Stimulated activated CD4-positive, alpha-beta T cell treated with anti-CD3 and anti-CD28 coated beads, Interleukin-4, amount 100 ng/mL, for 4 hours (primary cell): Measurements from ENCODE around the gene SLC19A1.

ENCODE experiments used
- DNase-seq, 2 experiments: peaks; one replicate each; pipeline ENCODE4 v3.0.0-alpha.2; 2020

Gene SLC19A1

GRCh38 chr21:45488931-45489721 is 53.1 kb downstream of the SLC19A1 start:
- no peak for DNase-seq

DNA sequence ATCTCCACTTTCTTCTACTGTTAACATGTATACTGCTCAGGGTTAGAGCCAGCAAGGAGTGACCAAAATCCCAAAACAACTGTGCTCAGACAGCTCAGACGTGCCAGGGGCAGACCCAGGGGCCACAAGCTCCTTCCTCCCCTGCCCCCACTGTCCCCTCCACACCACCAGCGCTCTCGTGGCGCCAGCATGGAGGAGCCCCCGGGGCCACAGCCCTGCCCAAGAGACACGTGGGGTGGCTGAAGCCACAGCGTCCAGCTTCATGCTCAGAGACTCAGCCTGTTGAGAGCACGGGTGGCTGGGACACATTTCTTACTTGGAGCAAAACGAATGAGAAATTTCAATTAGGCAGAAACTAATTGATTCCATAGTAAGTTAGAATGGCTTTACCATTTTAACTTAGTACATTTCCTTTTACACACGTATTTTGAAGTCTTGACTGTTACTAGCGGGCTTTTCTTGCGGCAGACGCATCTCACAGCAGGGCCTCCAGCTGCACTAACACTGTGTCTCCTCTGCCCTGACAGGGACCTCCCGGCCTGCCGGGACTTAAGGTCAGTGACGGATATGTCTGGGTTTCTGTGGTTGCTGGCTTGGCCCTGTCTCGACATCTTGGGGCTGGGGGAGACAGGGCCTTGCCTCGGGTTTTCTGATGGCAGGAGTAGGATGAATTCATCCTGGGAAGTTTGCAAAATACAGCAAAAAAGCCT is 54.2 kb downstream of the SLC19A1 start:
- DNase-seq = no peak

DNA sequence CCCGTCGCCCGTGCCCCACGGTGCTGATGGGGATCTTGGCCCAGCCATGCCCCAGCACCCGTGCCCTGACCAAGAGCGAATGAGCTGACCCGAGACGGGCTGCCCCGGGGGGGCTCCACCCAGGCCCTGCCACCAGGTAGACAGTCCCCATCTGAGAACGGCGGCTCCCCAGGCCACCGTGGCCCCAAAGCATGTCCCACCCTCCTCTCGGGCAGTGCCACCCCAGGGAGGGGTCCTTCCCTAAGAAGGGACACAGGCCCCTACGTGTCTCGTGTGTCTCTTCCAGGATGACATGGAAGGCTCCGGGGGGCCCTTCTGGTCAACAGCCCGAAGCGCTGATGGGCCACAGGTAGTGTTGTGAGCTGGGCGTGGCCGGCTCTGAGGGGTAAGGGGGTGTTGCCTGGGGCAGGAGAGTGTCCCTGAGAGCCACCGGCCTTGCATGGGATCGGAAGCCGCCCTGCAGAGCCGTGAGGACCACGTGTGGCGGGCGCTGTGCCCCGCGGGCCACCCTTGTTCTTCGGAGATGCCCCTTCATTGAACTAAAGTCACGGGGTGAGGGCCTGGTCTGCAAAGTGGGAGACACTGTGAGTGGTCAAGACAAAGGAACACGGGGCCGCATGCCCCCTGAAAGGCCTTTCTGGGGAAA is 55.0 kb downstream of the SLC19A1 start:
- DNase-seq = no peak

DNA sequence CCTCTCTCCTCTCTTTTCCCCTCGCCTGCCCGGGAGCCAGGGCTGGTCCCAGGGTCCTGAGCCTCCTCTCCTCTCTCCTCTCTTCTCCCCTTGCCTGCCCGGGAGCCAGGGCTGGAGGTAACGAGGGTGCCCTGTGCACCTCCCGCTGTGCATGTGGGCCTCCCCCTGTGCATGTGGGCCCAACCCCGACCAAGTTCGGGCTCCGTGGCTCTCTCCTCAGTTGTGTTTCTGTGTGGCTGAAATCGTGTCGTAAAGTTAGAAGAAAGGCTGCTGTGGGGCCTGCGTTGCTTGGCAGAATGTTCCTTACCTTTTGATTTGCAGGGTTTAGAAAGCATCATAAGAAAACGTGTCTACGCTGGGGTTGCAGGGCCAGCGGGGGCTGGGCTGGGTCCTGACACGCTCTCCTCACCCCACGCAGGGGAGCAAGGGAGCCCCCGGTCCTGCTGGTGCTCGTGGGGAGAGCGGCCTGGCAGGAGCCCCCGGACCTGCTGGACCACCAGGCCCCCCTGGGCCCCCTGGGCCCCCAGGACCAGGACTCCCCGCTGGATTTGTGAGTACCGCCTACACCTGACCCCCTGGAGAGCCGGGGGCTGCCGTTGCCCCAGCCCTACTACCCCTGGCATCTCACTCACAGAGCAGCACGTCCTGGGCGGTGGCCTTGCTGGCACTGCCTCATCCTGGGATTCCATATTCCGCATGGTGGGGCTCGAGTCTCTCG is 55.6 kb downstream of the SLC19A1 start:
- no peak for DNase-seq

GRCh38 chr21:45485686-45486442 is 56.4 kb downstream of the SLC19A1 start:
- DNase-seq = no peak

DNA sequence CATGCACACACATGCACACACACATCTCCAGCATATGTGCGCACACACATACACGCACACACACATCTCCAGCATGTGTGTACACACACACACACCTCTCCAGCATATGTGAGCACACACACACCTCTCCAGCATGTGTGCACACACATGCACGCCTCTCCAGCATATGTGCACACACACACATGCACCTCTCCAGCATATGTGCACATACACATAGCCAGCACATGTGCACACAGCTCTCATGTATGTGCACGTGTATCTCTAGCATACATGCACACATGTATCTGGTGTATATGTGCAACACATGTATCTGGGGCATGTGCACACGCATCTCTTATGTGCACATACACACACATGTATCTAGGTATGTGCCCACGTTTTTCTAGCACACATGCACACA is 57.9 kb downstream of the SLC19A1 start:
- no peak for DNase-seq

GRCh38 chr21:45482899-45483821 is 59.1 kb downstream of the SLC19A1 start:
- peak; percentile 33 to 34 for DNase-seq

DNA sequence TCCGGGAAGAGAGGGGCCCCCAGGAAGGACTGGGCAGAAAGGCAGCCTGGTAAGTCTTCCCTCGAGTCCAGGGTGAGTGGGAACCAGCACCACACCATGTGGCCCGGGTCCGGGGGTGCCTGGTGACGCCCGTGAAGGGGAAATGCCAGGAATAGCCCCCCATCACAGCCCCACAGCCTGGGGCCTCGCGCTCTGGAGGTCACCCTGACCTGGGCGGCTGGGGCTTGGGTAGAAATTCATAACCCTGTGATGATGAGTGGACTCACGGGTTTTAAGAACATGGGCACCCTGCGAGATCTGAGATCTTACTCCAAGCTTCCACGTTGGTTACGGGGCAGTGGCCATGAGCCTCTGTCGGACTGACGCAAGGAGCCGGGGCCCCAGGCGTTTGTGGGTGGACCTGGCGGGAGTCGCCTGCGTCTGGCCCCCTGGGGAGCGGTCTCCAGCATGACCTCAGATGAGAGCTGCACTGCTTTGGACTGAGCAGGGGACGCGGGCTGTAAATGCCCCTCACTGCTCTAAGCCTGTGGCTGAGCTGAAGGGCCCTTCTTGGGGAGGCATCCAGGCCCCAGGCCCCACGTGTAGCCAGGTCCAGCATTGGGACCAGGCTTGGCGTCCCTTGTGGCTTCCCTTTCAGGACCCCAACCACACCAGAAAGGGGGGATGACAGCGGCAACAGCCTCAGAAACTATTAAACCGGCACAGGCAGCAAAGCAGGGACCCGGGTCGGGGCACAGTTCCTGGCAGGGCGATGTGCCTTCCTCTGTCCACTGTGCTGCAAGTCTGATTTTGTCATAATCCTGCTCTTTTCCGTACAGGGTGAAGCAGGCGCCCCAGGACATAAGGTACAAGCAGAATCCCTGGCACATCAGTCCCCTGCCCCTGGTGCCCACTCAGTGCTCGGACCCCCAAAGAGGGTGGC is 60.0 kb downstream of the SLC19A1 start:
- DNase-seq = no peak

- DNase-seq = no peak
Measured at GRCh38 chr21:45481566-45481965, 60.7 kb downstream of the SLC19A1 start.

DNA sequence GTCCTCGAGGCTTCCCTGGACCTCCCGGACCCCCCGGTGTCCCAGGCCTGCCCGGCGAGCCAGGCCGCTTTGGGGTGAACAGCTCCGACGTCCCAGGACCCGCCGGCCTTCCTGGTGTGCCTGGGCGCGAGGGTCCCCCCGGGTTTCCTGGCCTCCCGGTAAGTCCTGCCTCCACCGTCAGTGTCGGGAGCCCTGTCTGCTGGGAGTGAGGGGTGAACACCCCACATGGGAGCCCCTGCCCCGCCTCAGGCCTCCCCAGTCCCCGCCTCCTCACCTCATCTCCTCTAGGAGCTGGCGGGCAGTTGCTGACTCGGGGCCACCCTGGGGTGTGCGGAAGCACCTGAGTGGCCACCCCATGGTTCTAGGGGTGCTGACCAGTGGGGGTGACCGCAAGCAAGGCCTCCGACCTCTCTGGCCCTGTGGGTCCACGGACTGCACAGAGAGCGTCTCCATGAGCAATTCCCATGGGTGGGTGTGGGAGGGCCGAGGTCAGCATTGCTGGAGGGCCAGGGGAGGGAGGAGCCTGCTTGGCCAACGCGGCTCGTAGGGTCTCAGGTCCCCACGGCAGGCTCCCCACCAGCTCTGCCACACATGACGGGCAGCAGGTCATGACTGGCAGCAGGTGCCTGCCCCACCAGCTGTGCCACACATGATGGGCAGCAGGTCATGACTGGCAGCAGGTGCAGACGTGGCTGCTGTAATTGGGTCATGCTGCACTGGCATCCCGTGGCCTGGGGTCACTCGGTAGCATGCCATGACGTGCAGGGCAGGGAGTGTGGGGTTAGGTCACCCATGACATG is 61.3 kb downstream of the SLC19A1 start:
- no peak for DNase-seq

GRCh38 chr21:45479691-45480675 is 62.3 kb downstream of the SLC19A1 start:
- no peak for DNase-seq

DNA sequence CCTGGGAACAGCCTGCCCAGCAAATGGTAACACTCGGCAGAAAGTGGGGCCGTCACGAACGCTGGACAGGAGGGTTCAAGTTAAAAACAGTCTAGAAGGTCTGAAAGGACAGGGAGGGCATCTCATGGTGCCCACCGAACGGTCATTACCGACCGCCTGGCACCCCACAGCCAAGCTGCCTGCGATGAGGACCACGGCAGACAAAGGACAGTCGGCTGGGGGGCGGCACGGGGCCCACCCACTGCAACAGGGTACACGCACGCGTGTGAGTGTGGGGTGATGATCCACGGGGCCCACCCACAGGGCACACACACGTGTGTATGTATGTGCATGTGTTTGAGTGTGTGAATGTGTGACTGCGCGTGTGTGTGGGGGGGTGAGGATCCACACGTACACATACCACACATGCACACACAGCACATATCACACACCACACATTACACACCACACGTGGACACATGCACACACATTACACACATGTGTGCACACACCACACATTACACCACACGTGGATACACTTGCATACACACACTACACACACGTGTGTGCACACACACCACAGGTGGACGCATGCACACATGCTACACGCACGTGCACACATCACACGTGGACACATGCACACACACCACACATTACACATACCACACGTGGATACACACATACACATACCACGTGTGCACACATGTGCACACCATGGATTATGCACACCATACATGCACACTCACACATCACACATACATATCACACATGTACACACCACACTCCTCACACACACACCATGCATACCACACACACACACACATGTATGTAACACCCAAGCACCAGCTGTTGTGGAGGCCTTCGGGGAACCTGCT is 63.2 kb downstream of the SLC19A1 start:
- no peak for DNase-seq

- DNase-seq = peak; percentile 72 to 79
Measured at GRCh38 chr21:45478115-45478801, 64.0 kb downstream of the SLC19A1 start.

GRCh38 chr21:45477176-45478114 is 64.8 kb downstream of the SLC19A1 start:
- no peak for DNase-seq

GRCh38 chr21:45476582-45476981 is 65.7 kb downstream of the SLC19A1 start:
- no peak for DNase-seq
